UCSD-AML1 (cell line): ENCODE results near the gene S1PR3.

ENCODE experiments used
- DNase-seq: peaks from one replicate; lab custom pipeline; 2025; ENCODE audit not compliant: unreplicated experiment; lab: John Stamatoyannopoulos, UW

S1PR3 gene

GRCh38 chr9:89008055-89008743 lies 16.9 kb downstream of the S1PR3 start:
- no peak for DNase-seq

GRCh38 chr9:89008744-89009545 lies 17.7 kb downstream of the S1PR3 start:
- no peak for DNase-seq

GRCh38 chr9:89009546-89009840 lies 18.2 kb downstream of the S1PR3 start:
- no peak for DNase-seq

GRCh38 chr9:89010056-89010455 lies 18.8 kb downstream of the S1PR3 start:
- DNase-seq: no peak

GRCh38 chr9:89010526-89011111 lies 19.4 kb downstream of the S1PR3 start:
- no peak for DNase-seq

- no peak for DNase-seq
These were observed 20.4 kb downstream of the S1PR3 start for GRCh38 chr9:89011683-89012082.

GRCh38 chr9:89012294-89013042 lies 21.2 kb downstream of the S1PR3 start:
- no peak for DNase-seq

GRCh38 chr9:89013660-89014059 lies 22.4 kb downstream of the S1PR3 start:
- no peak for DNase-seq

GRCh38 chr9:89014153-89014552 lies 22.9 kb downstream of the S1PR3 start:
- no peak for DNase-seq

GRCh38 chr9:89015336-89015735 lies 24.1 kb downstream of the S1PR3 start:
- DNase-seq: no peak

- DNase-seq: no peak
These were observed 29.5 kb downstream of the S1PR3 start for GRCh38 chr9:89020754-89021153.

GRCh38 chr9:89021154-89021803 lies 30.0 kb downstream of the S1PR3 start:
- DNase-seq: no peak

GRCh38 chr9:89022001-89022759 lies 30.9 kb downstream of the S1PR3 start:
- DNase-seq: no peak

- no peak for DNase-seq
These were observed 31.6 kb downstream of the S1PR3 start for GRCh38 chr9:89022902-89023301.

GRCh38 chr9:89023740-89024139 lies 32.5 kb downstream of the S1PR3 start:
- DNase-seq: no peak

- no peak for DNase-seq
These were observed 33.5 kb downstream of the S1PR3 start for GRCh38 chr9:89024727-89025126.

- no peak for DNase-seq
These were observed 34.3 kb downstream of the S1PR3 start for GRCh38 chr9:89025553-89025952.

- no peak for DNase-seq
These were observed 35.6 kb downstream of the S1PR3 start for GRCh38 chr9:89026876-89027275.

GRCh38 chr9:89029788-89030187 lies 38.5 kb downstream of the S1PR3 start:
- DNase-seq: no peak

GRCh38 chr9:89032173-89032572 lies 40.9 kb downstream of the S1PR3 start:
- no peak for DNase-seq
